Transverse colon (tissue), 4 donors: ENCODE results near the gene HSDL2.

Experiments
- CTCF ChIP-seq, 5 experiments: fragments of 200-600 bp in 3 of 5; fragments of 450-650 bp in 2 of 5; sonication (generic) in 3 of 5; IDR thresholded peaks; 1 replicate in 2 of 5; 2 replicates in 3 of 5; pipeline ENCODE4 v1.5.1; 2016 to 2017; ENCODE audit warnings: antibody characterized with exemption in 5 of 5, inconsistent platforms in 3 of 5, mild to moderate bottlenecking in 2 of 5, moderate library complexity in 1 of 5
- POLR2A ChIP-seq: fragments of 450-650 bp; IDR thresholded peaks from one replicate; pipeline ENCODE4 v1.6.1; 2016; ENCODE audit warnings: antibody characterized with exemption, mild to moderate bottlenecking, moderate library complexity
- POLR2AphosphoS5 ChIP-seq, 3 donors: sonication (generic); formaldehyde crosslinking; IDR thresholded peaks; one replicate each; pipeline ENCODE4 v1.6.1; 2016; ENCODE audit warnings: antibody characterized with exemption in 3 of 3

- TF ChIP-seq CTCF (IDR thresholded peaks at IDR 0.05) (no peak), POLR2A (no peak), POLR2AphosphoS5 (IDR thresholded peaks at IDR 0.05) (no peak)
Observed at GRCh38 chr9:112404508-112404932, 24.6 kb downstream of the HSDL2 start.
